Measurements from ENCODE around the gene TRIM59. TPM values are rescaled to one million over a fixed set of nuclear protein-coding genes. Genes with fewer than 3 reads are reported as not detected.

TRIM59 gene
- total and polyA plus RNA-seq, 9 of the 15 experiments (the other 6 are each of a cell fraction or from before 2014, with no cell fraction given) = 16.8 to 101 (median 34.8) TPM

DNA sequence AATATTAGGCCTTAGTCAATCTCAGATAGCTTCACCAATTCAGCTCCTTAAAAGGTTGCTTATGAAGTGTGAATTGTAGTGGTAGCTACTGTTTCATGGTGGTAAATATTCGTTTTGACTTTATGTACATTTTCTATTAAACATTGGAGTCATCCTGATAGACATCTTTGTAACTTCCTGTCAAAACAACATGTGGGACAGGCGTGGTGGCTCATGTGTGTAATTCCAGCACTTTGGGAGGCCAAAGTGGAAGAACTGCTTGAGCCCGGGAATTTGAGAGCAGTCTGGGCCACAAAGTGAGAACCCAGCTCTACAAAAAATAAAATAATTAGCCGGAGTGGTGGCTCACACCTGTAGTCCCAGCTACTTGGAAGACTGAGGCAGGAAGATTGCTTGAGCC lies 2.0 kb upstream of the TRIM59 start (continued):
- no peak for TF ChIP-seq CLOCK (CRISPR knock-in tag; IDR thresholded peaks at IDR 0.05; ENCODE audit: borderline replicate concordance)
- no peak for TF ChIP-seq SLC30A9 (CRISPR knock-in tag; IDR thresholded peaks at IDR 0.05)
- no peak for TF ChIP-seq ZBTB7A (IDR thresholded peaks at IDR 0.05; ENCODE audit: borderline replicate concordance, control insufficient read depth, low read depth, low read length)
- TF ChIP-seq PTTG1 (tag; IDR thresholded peaks at IDR 0.05; ENCODE audit: low read depth) = no peak
- no peak for TF ChIP-seq ZKSCAN3 (CRISPR knock-in tag; IDR thresholded peaks at IDR 0.05)
- no peak for TF ChIP-seq IRF2 (CRISPR knock-in tag; IDR thresholded peaks at IDR 0.05)
- no peak for TF ChIP-seq ZNF354B (CRISPR knock-in tag; IDR thresholded peaks at IDR 0.05)
- TF ChIP-seq NFE2 (IDR thresholded peaks at IDR 0.05; ENCODE audit: low read depth) = peak; percentile 36; the same call in 1 of the 2 replicates
- no peak for TF ChIP-seq SUPT5H (IDR thresholded peaks at IDR 0.05)
- TF ChIP-seq SP1 (CRISPR knock-in tag; IDR thresholded peaks at IDR 0.05) = no peak
- peak; percentile 13; the same call in 1 of the 2 replicates for TF ChIP-seq DMBX1 (CRISPR knock-in tag; IDR thresholded peaks at IDR 0.05; ENCODE audit: borderline replicate concordance)
- 0 out of 2 replicates have a peak, but pooled peaks have one; percentile 18 for TF ChIP-seq SOX6 (IDR thresholded peaks at IDR 0.05)
- no peak for TF ChIP-seq ASH1L (IDR thresholded peaks at IDR 0.05; ENCODE audit: borderline replicate concordance, low read depth, partially characterized antibody)
- no peak for TF ChIP-seq ZNF830 (CRISPR knock-in tag; IDR thresholded peaks at IDR 0.05)
- TF ChIP-seq SRSF7 (optimal IDR thresholded peaks at IDR 0.05; ENCODE audit: low read depth, low read length) = no peak
- TF ChIP-seq, protein P1, sequence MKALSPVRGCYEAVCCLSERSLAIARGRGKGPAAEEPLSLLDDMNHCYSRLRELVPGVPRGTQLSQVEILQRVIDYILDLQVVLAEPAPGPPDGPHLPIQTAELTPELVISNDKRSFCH (CRISPR knock-in tag; IDR thresholded peaks at IDR 0.05) = no peak
- TF ChIP-seq, protein P1 (tag; IDR thresholded peaks at IDR 0.05) = no peak
- TF ChIP-seq IRF1 (CRISPR knock-in tag; IDR thresholded peaks at IDR 0.05; ENCODE audit: borderline replicate concordance) = no peak
- no peak for TF ChIP-seq SIN3A (IDR thresholded peaks at IDR 0.05; ENCODE audit: borderline replicate concordance in 2 of 2, control insufficient read depth in 1 of 2, low read depth in 2 of 2, low read length in 2 of 2)
- TF ChIP-seq SP2 (IDR thresholded peaks at IDR 0.05; ENCODE audit: extremely low read depth, low read depth, low read length, poor library complexity, severe bottlenecking) = no peak
- TF ChIP-seq MCM5 (IDR thresholded peaks at IDR 0.05; ENCODE audit: low read depth) = no peak
- no peak for TF ChIP-seq CHD1 (IDR thresholded peaks at IDR 0.05; ENCODE audit: low read length)
- no peak for TF ChIP-seq ZBTB43 (CRISPR knock-in tag; IDR thresholded peaks at IDR 0.05)
- TF ChIP-seq SMAD1 (IDR thresholded peaks at IDR 0.05; ENCODE audit: low read depth, low read length, partially characterized antibody) = no peak
- TF ChIP-seq PCBP2 (IDR thresholded peaks at IDR 0.05; ENCODE audit: low read depth, low read length, poor library complexity, severe bottlenecking) = no peak
- no peak for TF ChIP-seq NFIX (CRISPR knock-in tag; IDR thresholded peaks at IDR 0.05; ENCODE audit: low read depth)
